OCI-LY1 (cell line): ENCODE measurements around the gene VN1R4.
"Not testable (repeated sequence)": the region's sequence is repeated elsewhere in the genome, so short reads cannot be mapped to it uniquely, and the experiment has no call there.

Source experiments
- CTCF ChIP-seq: fragments of 200-600 bp; sonication (generic), shearing (Covaris generic); IDR thresholded peaks from 2 replicates; pipeline ENCODE4 v1.5.1; 2017; ENCODE audit warnings: mild to moderate bottlenecking, antibody characterized with exemption, low read length, moderate library complexity, mixed read lengths
- EZH2 ChIP-seq: fragments of 200-600 bp; sonication (generic), shearing (Covaris generic); IDR thresholded peaks from 2 replicates; pipeline ENCODE4 v1.8.0; 2017; ENCODE audit warnings: borderline replicate concordance, mixed run types, mild to moderate bottlenecking, antibody characterized with exemption, low read length, moderate library complexity, mixed read lengths

DNA sequence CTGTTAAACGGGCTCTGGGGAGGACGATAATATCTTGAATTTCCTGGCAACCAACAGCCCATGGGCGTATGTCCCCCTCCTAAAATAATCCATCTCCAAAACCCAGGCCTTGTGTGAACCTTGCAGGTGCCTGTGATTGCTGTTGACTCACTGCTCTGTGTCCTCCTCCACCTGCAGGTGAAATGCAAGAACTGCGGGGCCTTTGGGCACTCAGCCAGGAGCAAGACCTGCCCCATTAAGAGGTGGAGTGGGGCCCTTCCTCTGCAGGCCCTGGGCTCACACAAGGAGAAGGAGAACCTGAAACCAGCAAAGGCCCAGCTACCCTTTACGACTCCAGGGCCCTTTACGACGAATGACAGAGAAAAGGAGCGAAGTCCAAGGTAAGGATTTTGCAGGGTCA lies 14.4 kb upstream of the VN1R4 start:
- TF ChIP-seq EZH2, CTCF: not testable (repeated sequence)
